ENCODE measurements around the gene NFE2L1.
"Not testable (repeated sequence)": the region's sequence is repeated elsewhere in the genome, so short reads cannot be mapped to it uniquely, and the experiment has no call there.

NFE2L1 gene

GRCh38 chr17:48047741-48048383, at the start of gene NFE2L1:
NFE2L1 (plus strand) TSS chr17:48048359; CDS start chr17:48051119, 2,760 bp downstream.
- peaks cover 47% of the 10 kb centered on the region for H3K4me1 Mint-ChIP-seq
- H3K4me3 Mint-ChIP-seq = peak within 1 kb of the TSS; percentile 100
- no peaks in the 10 kb centered on the region for H3K9me3 Mint-ChIP-seq
- no peaks in the 10 kb centered on the region for H3K27me3 Mint-ChIP-seq
- peaks cover 12% of the 10 kb centered on the region for H3K36me3 Mint-ChIP-seq
- H3K27ac Mint-ChIP-seq = peak within 1 kb of the TSS; percentile 100

- no peaks in the 10 kb centered on the region for H3K36me3 Mint-ChIP-seq
- no peak overlapping the region for H3K4me3 Mint-ChIP-seq
- peaks cover 6% of the 10 kb centered on the region for H3K4me1 Mint-ChIP-seq
- no peak overlapping the region for H3K27ac Mint-ChIP-seq
- H3K27me3 Mint-ChIP-seq = peaks cover 2% of the 10 kb centered on the region
- H3K9me3 Mint-ChIP-seq = no peaks in the 10 kb centered on the region
Observed at GRCh38 chr17:47999582-47999981, 48.6 kb upstream of the NFE2L1 start.

GRCh38 chr17:48001197-48001596, 47.0 kb upstream of the NFE2L1 start:
- Mint-ChIP-seq H3K27ac (peak overlapping the region; percentile 80), H3K4me3 (no peak overlapping the region), H3K27me3 (peaks cover 3% of the 10 kb centered on the region), H3K4me1 (peaks cover 6% of the 10 kb centered on the region), H3K9me3 (no peaks in the 10 kb centered on the region), H3K36me3 (no peaks in the 10 kb centered on the region)

GRCh38 chr17:48001657-48002056, 46.5 kb upstream of the NFE2L1 start:
- not testable (repeated sequence) for H3K9me3 Mint-ChIP-seq, H3K27me3 Mint-ChIP-seq, H3K36me3 Mint-ChIP-seq, H3K27ac Mint-ChIP-seq, H3K4me3 Mint-ChIP-seq, H3K4me1 Mint-ChIP-seq

- Mint-ChIP-seq H3K27ac (peak overlapping the region; percentile 57), H3K4me3 (no peak overlapping the region), H3K4me1 (peaks cover 6% of the 10 kb centered on the region), H3K36me3 (no peaks in the 10 kb centered on the region), H3K9me3 (no peaks in the 10 kb centered on the region), H3K27me3 (peaks cover 6% of the 10 kb centered on the region)
Observed at GRCh38 chr17:48002266-48002915, 45.8 kb upstream of the NFE2L1 start.

GRCh38 chr17:48002916-48003416, 45.2 kb upstream of the NFE2L1 start:
- Mint-ChIP-seq H3K36me3 (no peaks in the 10 kb centered on the region), H3K27ac (no peak overlapping the region), H3K27me3 (peaks cover 6% of the 10 kb centered on the region), H3K9me3 (no peaks in the 10 kb centered on the region), H3K4me1 (peaks cover 6% of the 10 kb centered on the region), H3K4me3 (no peak overlapping the region)

GRCh38 chr17:48003417-48004151, 44.6 kb upstream of the NFE2L1 start:
- no peaks in the 10 kb centered on the region for H3K9me3 Mint-ChIP-seq
- no peak overlapping the region for H3K27ac Mint-ChIP-seq
- H3K36me3 Mint-ChIP-seq = no peaks in the 10 kb centered on the region
- H3K4me3 Mint-ChIP-seq = no peak overlapping the region
- H3K4me1 Mint-ChIP-seq = peaks cover 6% of the 10 kb centered on the region
- H3K27me3 Mint-ChIP-seq = peaks cover 6% of the 10 kb centered on the region

GRCh38 chr17:48004983-48005382, 43.2 kb upstream of the NFE2L1 start:
- H3K27me3 Mint-ChIP-seq = peaks cover 10% of the 10 kb centered on the region
- H3K9me3 Mint-ChIP-seq = no peaks in the 10 kb centered on the region
- H3K4me3 Mint-ChIP-seq = no peak overlapping the region
- H3K36me3 Mint-ChIP-seq = no peaks in the 10 kb centered on the region
- no peak overlapping the region for H3K27ac Mint-ChIP-seq
- no peaks in the 10 kb centered on the region for H3K4me1 Mint-ChIP-seq

GRCh38 chr17:48006936-48007709, 41.0 kb upstream of the NFE2L1 start:
- Mint-ChIP-seq H3K27ac (no peak overlapping the region), H3K4me1 (peaks cover 9% of the 10 kb centered on the region), H3K4me3 (no peak overlapping the region), H3K27me3 (peaks cover 17% of the 10 kb centered on the region), H3K36me3 (no peaks in the 10 kb centered on the region), H3K9me3 (no peaks in the 10 kb centered on the region)

- Mint-ChIP-seq H3K27ac (no peak overlapping the region), H3K9me3 (no peaks in the 10 kb centered on the region), H3K27me3 (peaks cover 24% of the 10 kb centered on the region), H3K36me3 (no peaks in the 10 kb centered on the region), H3K4me1 (peaks cover 13% of the 10 kb centered on the region), H3K4me3 (no peak overlapping the region)
Observed at GRCh38 chr17:48010193-48010592, 38.0 kb upstream of the NFE2L1 start.

GRCh38 chr17:48011405-48012150, 36.6 kb upstream of the NFE2L1 start:
- no peaks in the 10 kb centered on the region for H3K36me3 Mint-ChIP-seq
- peak overlapping the region; percentile 78 for H3K4me3 Mint-ChIP-seq
- peaks cover 23% of the 10 kb centered on the region for H3K27me3 Mint-ChIP-seq
- H3K4me1 Mint-ChIP-seq = peaks cover 13% of the 10 kb centered on the region
- no peak overlapping the region for H3K27ac Mint-ChIP-seq
- no peaks in the 10 kb centered on the region for H3K9me3 Mint-ChIP-seq

GRCh38 chr17:48012151-48012520, 36.0 kb upstream of the NFE2L1 start:
- H3K4me1 Mint-ChIP-seq = peaks cover 13% of the 10 kb centered on the region
- H3K4me3 Mint-ChIP-seq = peak overlapping the region; percentile 78
- no peaks in the 10 kb centered on the region for H3K36me3 Mint-ChIP-seq
- peaks cover 20% of the 10 kb centered on the region for H3K27me3 Mint-ChIP-seq
- no peak overlapping the region for H3K27ac Mint-ChIP-seq
- no peaks in the 10 kb centered on the region for H3K9me3 Mint-ChIP-seq

- Mint-ChIP-seq H3K27ac (no peak overlapping the region), H3K36me3 (no peaks in the 10 kb centered on the region), H3K9me3 (no peaks in the 10 kb centered on the region), H3K27me3 (peaks cover 20% of the 10 kb centered on the region), H3K4me3 (peak overlapping the region; percentile 70), H3K4me1 (peaks cover 16% of the 10 kb centered on the region)
Observed at GRCh38 chr17:48012654-48013053, 35.5 kb upstream of the NFE2L1 start.

GRCh38 chr17:48013876-48014594, 34.1 kb upstream of the NFE2L1 start:
- Mint-ChIP-seq H3K27ac (no peak overlapping the region), H3K27me3 (peaks cover 20% of the 10 kb centered on the region), H3K9me3 (no peaks in the 10 kb centered on the region), H3K4me1 (peaks cover 19% of the 10 kb centered on the region), H3K4me3 (no peak overlapping the region), H3K36me3 (no peaks in the 10 kb centered on the region)

All from activated naive CD4-positive, alpha-beta T cell treated with anti-CD3 and anti-CD28 coated beads, Interleukin-2, amount 50 U/mL, for 24 hours (primary cell).